Neuron (in vitro differentiated cells): ENCODE data around the gene SLC17A5.
"Not testable (repeated sequence)": the region's sequence is repeated elsewhere in the genome, so short reads cannot be mapped to it uniquely, and the experiment has no call there.

ENCODE experiments used
- H2AFZ ChIP-seq: one replicate; pipeline ENCODE4 v1.6.1; 2013; ENCODE audit warnings: low read depth, mild to moderate bottlenecking, inconsistent platforms, low read length, moderate library complexity
- H3K27me3 ChIP-seq: one replicate; pipeline ENCODE4 v1.6.1; 2013; ENCODE audit warnings: low read length; ENCODE audit not compliant: insufficient read depth
- H3K36me3 ChIP-seq: one replicate; pipeline ENCODE4 v1.6.1; 2013; ENCODE audit warnings: low read length; ENCODE audit not compliant: insufficient read depth
- H3K4me1 ChIP-seq: one replicate; pipeline ENCODE4 v1.6.1; 2013; ENCODE audit warnings: low read length; ENCODE audit not compliant: insufficient read depth
- H3K4me3 ChIP-seq: 2 replicates; pipeline ENCODE4 v1.5.1; 2013; ENCODE audit warnings: mild to moderate bottlenecking, low read length, moderate library complexity
- H3K9me3 ChIP-seq: one replicate; pipeline ENCODE4 v1.6.1; 2013; ENCODE audit warnings: low read length

Gene SLC17A5

DNA sequence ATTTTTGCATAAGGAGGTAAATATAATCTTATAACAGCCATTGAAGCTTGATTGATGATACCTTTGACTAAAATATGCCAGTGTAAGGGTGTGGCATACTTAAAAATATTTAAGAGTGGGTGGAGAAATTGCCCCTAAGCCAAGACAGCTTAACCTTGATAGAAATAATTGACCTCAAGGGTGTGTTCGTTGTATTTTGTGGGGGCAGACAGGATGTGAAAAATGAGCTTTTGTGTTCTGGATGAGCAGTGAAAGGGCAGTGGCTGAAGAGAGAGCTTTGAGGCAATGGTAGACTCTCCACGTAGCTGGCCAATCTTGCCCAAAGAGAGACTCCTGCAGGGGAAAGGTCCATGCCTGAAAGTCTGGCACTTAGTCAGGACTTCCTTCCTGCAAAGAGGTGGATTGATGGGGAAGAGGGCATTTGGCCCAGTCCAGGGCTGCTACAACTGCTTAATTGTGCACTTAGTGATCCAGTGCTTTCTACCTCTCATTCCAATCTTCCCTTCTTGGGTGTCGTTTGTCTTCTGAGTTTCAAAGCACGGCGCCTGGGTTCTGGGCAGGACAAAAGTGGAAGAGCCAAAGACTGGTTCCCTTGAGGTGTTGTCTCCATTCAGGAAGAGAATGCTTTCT, 26.6 kb upstream of the SLC17A5 start:
- Histone ChIP-seq H3K36me3 (no peaks in the 10 kb centered on the region), H3K4me3 (no peak overlapping the region), H3K9me3 (no peaks in the 10 kb centered on the region), H2AFZ (no peak overlapping the region), H3K4me1 (no peaks in the 10 kb centered on the region), H3K27me3 (no peaks in the 10 kb centered on the region)

DNA sequence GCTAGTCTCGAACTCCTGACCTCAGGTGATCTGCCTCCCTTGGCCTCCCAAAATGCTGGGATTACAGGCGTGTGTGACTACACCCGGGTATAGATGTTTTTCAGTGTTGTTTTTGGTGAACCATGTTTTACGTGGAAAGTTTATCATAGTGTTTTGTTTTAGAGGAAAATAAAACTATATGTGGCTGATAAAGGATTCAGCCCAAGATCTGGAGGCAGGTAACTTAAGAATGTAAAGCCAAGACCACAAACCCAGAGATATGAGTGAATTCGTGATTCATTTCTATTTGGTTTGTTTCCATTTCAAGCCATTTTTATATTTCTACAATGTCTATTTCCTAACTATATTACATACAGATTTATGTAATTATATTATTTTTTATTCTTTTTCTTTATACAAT, 26.1 kb upstream of the SLC17A5 start:
- H3K4me1 ChIP-seq, H3K36me3 ChIP-seq, H3K27me3 ChIP-seq, H3K4me3 ChIP-seq, H3K9me3 ChIP-seq, H2AFZ ChIP-seq: not testable (repeated sequence)

DNA sequence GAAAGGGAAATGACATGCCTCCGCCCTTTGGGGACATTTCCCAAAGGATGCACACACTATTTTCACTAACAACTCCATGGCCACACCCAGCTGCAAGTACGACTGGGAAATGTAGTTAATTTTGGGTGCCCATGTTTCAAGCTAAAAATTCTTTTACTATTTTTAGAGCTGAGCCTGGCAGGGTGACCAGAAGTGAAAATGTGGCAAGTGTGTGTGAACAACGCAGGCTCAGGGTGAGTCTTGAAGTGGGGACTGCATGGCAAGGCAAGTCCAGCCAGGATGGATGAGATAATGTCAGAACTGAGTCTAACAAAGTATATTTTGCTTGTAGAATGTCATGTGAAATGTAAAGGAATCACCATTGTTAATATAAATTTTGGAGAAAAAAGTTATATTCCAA, 25.2 kb upstream of the SLC17A5 start:
- H3K36me3 ChIP-seq, result no peaks in the 10 kb centered on the region
- no peaks in the 10 kb centered on the region for H3K27me3 ChIP-seq
- no peaks in the 10 kb centered on the region for H3K9me3 ChIP-seq
- no peak overlapping the region for H3K4me3 ChIP-seq
- no peak overlapping the region for H2AFZ ChIP-seq
- no peaks in the 10 kb centered on the region for H3K4me1 ChIP-seq

DNA sequence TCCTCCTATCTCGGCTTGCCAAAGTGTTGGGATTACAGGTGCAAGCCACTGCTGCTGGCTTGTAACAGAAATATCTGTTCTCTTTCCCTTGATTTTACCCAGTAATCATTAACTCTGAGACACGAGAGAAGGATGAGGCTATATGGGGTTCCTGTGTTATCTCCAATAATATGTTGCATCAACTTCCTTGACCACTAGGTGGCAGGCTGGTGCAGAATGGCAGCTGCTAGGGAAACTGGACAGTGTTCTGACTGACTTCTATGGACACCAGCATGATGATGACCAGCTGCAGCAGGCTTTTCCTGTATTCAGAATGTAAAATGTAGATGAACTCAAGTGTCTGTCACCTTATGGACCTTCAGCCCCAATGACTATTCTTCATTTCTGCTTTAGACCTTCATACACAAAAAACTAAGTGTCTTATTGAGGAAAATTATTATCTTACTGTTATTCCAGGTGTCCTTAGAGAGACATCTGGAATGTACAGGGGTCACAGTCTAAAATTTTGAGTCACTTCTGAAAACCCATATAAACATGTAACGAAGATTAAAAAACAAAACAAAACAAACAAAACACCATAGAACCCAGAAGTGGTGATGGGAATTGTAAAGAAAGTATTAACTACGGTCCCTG, 21.8 kb upstream of the SLC17A5 start:
- no peak overlapping the region for H2AFZ ChIP-seq

DNA sequence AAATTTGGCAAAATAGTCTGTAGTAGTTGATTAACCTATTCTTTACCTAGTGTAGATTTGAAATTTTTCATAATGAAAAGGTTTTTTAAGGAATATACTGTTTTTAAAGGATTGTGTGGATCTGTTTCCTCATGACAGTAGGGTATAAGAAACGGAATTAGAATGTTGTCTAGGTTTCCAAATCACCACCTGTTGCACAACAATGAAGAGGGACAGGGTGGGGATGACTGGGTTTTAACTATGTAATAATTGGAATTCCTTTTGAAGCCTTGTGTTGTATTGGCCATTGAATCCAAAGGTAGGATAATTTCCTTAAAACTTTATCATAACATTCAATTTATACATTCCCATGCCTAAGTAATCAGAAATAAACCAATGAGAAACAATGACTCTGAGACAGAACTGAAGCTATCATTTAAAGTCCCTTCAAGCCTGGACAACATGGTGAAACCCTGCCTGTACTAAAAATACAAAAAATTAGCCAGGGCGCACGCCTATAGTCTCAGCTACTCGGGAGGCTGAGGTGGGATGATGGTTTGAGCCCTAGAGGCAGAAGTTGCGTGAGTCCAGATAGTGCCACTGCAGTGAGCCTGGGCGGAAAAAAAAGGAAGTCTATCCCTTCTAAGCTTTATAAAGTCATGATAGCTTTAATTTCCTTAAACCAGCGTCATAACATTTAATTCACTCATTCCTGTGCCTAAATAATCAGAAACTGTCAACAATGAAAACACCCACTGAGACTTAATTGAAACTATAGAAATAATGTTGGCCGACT, 18.3 kb upstream of the SLC17A5 start:
- no peaks in the 10 kb centered on the region for H3K9me3 ChIP-seq
- no peak overlapping the region for H3K4me3 ChIP-seq
- H2AFZ ChIP-seq, result no peak overlapping the region
- H3K4me1 ChIP-seq, result no peaks in the 10 kb centered on the region
- H3K27me3 ChIP-seq, result no peaks in the 10 kb centered on the region
- no peaks in the 10 kb centered on the region for H3K36me3 ChIP-seq

More for the DNA sequence above, 21.8 kb upstream of the SLC17A5 start:
- no peaks in the 10 kb centered on the region for H3K4me1 ChIP-seq
- H3K27me3 ChIP-seq, result no peaks in the 10 kb centered on the region
- H3K4me3 ChIP-seq, result no peak overlapping the region
- H3K9me3 ChIP-seq, result no peaks in the 10 kb centered on the region
- H3K36me3 ChIP-seq, result no peaks in the 10 kb centered on the region

DNA sequence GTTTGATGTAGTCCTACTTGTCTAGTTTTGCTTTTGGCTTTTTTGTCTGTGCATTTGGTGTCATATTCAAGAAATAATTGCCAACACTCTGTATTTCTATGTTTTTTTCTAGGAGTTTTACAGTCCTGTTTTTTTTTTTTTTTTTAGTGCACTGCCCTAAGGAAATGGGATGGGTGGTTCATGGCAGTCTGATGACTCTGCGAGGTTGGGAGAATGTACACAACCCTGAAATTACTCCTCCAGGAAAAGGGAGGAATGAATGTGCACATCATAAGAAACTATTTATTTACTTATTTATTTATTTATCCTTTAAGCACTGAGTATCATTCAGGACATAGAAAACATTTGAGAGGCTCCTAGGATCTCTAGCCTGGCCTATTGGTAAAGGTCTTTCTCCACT, 15.2 kb upstream of the SLC17A5 start:
- Histone ChIP-seq H3K4me3 (no peak overlapping the region), H3K27me3 (no peaks in the 10 kb centered on the region), H3K36me3 (no peaks in the 10 kb centered on the region), H3K9me3 (no peaks in the 10 kb centered on the region), H3K4me1 (no peaks in the 10 kb centered on the region), H2AFZ (no peak overlapping the region)

DNA sequence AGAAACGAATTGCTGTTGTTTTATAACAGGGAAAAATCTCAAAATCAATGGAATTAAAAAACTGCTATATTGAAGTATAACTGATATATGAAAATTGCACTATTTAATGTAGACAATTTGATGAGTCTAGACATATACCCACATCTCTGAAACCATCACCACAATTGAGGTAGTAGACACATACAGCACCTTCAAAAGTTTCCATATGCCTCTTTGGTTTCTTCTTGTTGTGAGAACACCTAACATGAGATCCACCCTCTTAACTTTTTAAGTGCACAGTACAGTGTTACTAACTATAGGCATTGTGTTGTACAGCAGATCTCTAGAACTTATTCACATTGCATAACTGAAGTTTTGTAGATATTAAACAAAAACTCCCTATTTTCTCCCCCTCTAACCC, 14.0 kb upstream of the SLC17A5 start:
- Histone ChIP-seq H3K4me1 (no peaks in the 10 kb centered on the region), H3K36me3 (no peaks in the 10 kb centered on the region), H3K27me3 (no peaks in the 10 kb centered on the region), H3K9me3 (no peaks in the 10 kb centered on the region), H2AFZ (no peak overlapping the region), H3K4me3 (no peak overlapping the region)

DNA sequence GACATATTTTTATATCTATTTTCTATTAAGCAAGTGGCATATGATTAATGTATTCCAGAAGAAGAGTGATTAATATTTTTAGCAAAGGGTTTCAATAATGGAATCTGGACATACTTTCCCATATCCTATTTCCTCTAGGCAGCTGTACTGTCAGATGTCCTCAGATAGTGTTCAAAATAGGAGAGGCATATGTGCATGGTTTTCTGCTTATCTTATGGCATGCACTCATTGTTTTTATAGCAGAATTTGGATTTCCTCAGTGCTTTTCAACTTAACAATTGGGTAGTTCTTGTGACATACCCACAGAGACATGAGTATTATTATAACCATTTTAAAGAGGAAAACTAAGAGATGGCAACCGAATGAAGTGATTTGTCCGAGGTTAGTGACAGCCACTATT, 12.6 kb upstream of the SLC17A5 start:
- no peaks in the 10 kb centered on the region for H3K4me1 ChIP-seq
- no peaks in the 10 kb centered on the region for H3K27me3 ChIP-seq
- no peaks in the 10 kb centered on the region for H3K9me3 ChIP-seq
- H3K36me3 ChIP-seq, result no peaks in the 10 kb centered on the region
- no peak overlapping the region for H2AFZ ChIP-seq
- H3K4me3 ChIP-seq, result no peak overlapping the region

DNA sequence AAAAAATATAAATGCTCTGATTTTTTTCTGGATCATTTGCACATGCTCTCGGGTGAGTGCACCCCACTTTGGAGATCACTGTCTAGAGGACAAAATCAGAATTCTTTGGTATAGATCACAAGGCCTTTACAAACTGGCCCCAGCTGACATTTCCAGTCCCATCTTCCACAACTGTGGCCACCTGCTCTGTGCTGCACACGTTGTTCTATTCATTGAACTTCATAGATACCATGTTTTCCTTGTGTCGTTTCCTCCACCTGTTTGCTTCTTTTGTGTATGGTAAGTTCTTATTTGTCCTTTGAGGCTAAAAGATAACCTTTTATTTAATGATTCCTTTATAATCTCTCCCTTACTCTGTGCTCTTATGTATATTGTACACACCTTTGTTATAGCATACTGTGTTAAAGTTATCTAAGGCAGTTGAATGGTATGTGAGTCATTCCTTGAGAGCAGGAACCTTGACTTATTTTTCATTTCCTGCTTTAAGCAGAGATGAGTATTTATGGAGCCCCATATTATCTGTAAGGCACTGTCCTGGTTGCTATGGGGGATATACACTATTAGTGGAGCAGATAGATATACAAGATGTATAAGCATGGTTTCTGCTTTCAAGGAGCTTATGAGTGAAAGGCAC, 12.0 kb upstream of the SLC17A5 start:
- no peaks in the 10 kb centered on the region for H3K36me3 ChIP-seq
- H3K4me1 ChIP-seq, result no peaks in the 10 kb centered on the region
- H3K9me3 ChIP-seq, result no peaks in the 10 kb centered on the region
- H2AFZ ChIP-seq, result no peak overlapping the region
- no peak overlapping the region for H3K4me3 ChIP-seq
- H3K27me3 ChIP-seq, result no peaks in the 10 kb centered on the region

DNA sequence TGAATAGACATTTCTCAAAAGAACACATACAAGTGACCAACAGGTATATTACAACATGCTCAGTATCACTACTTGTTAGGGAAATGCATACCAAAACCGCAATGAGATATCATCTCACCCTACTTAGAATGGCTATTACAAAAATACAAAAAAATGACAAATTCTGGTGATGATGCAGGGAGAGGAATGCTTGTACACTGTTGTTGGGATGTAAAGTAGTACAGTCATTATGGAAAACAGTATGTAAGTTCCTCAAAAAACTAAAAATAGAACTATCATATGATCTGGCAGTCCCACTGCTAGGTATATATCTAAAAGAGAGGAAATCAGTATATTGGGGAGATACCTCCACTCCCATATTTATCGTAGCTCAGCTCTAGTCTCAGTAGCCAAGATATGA, 10.9 kb upstream of the SLC17A5 start:
- Histone ChIP-seq H3K9me3 (no peaks in the 10 kb centered on the region), H3K4me1 (no peaks in the 10 kb centered on the region), H3K4me3 (no peak overlapping the region), H2AFZ (no peak overlapping the region), H3K36me3 (no peaks in the 10 kb centered on the region), H3K27me3 (no peaks in the 10 kb centered on the region)

DNA sequence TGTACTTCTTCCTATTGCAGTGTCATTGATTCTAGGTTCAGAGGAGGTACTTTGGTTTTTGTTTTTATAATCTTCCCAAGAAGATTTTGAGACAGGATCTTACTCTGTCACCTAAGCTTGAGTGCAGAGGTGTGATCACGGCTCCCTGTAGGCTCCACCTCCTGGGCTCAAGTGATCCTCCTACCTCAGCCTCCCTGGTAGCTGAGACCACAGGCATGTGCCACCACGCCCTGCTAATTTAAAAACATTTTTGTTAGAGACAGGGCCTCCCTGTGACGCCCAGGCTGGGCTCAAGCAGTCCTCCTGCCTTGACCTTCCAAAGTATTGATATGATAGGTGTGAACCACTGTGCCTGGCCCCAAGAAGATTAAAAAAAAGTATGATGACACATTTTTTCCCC, 3.4 kb upstream of the SLC17A5 start:
- Histone ChIP-seq H3K4me3 (no peak overlapping the region), H3K9me3 (no peaks in the 10 kb centered on the region), H3K36me3 (no peaks in the 10 kb centered on the region), H3K4me1 (peaks cover 5% of the 10 kb centered on the region), H2AFZ (no peak overlapping the region), H3K27me3 (no peaks in the 10 kb centered on the region)

DNA sequence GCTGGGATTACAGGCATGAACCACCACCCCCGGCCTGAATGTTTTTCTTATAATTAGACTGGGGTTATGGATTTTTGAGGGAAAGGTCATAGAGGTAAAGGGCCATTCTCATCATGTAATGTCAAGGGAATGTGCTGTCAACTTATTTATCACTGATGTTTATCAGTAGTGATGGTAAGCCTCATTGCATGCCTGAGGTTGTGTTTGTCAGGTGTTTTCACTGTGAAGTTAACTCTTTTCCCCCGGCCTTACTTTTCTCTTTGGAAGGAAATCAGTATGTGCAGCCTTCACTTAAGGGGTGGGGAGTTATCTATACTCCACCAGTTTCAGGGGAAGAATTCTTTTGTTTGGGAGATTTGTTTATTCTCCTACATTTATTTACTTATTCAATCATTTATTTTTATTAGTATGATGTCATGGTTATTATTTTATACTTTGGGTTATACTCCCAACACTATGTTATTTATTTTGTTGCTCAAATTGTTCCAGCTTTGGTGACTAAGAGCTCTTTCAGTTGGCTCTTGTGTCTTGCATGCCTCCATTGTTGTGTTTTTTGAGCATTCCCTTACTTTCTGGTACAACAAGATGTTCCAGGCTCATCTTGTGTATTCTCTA, 2.8 kb upstream of the SLC17A5 start:
- H3K36me3 ChIP-seq, result no peaks in the 10 kb centered on the region
- no peak overlapping the region for H2AFZ ChIP-seq
- H3K4me1 ChIP-seq, result peaks cover 5% of the 10 kb centered on the region
- no peaks in the 10 kb centered on the region for H3K27me3 ChIP-seq
- H3K4me3 ChIP-seq, result no peak overlapping the region
- no peaks in the 10 kb centered on the region for H3K9me3 ChIP-seq

DNA sequence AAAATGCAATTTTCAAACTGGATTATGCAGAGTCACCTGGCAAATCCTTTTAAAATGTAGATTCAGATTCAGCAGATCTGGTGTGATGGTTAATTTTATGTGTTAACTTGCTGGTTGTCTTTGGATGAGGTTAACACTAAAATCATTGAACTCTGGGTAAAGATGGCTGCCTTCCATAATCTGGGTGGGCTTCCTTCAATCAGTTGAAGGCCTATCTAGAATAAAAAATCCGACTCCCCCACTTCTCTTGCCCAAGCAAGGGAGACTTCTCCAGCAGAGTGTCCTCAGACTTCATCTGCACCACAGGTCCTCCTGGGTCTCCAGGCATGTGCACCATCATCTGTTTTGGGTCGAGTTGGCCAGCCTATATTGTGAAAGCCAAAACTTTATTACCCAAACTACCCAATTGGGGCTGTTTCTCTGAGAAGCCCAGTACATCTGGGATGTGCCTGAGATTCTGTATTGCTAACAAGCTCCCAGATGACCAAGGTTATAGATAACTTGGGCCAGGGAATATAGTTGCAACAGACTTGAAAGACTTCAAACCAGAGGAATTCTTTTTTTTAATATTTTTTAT, 1.6 kb upstream of the SLC17A5 start:
- Histone ChIP-seq H3K4me1 (peaks cover 5% of the 10 kb centered on the region), H3K36me3 (no peaks in the 10 kb centered on the region), H2AFZ (no peak overlapping the region), H3K27me3 (no peaks in the 10 kb centered on the region), H3K9me3 (no peaks in the 10 kb centered on the region), H3K4me3 (no peak overlapping the region)
